H1 (cell line): Measurements from ENCODE around the gene KCNN1. TPM values are rescaled to one million over a fixed set of nuclear protein-coding genes. Genes with fewer than 3 reads are reported as not detected.
A peak's percentile ranks its signal among the peaks of the same experiment; 100 is the strongest.

Source experiments
- CBX8 ChIP-seq: fragments of 300-800, 300-1000 bp; sonication (generic); IDR thresholded peaks from 2 replicates; pipeline ENCODE4 v1.7.1; 2016; ENCODE audit warnings: low read depth, low read length, borderline replicate concordance
- EGR1 ChIP-seq: IDR thresholded peaks from 2 replicates; pipeline ENCODE4 v1.6.1; 2011; ENCODE audit warnings: low read depth, low read length, borderline replicate concordance
- EP300 ChIP-seq, 2 experiments: IDR thresholded peaks; 1 replicate in 1 of 2; 2 replicates in 1 of 2; pipeline ENCODE4 v1.6.1; 2011 to 2012; ENCODE audit warnings: low read depth in 2 of 2, low read length in 2 of 2, mild to moderate bottlenecking in 2 of 2, borderline replicate concordance in 1 of 2, inconsistent platforms in 1 of 2, moderate library complexity in 1 of 2
- EZH2 ChIP-seq: fragments of 200-600 bp; sonication (generic); IDR thresholded peaks from 2 replicates; pipeline ENCODE4 v1.7.1; 2012; ENCODE audit warnings: low read depth, mild to moderate bottlenecking, moderate library complexity, low read length, inconsistent platforms; ENCODE audit not compliant: severe bottlenecking
- FOSL1 ChIP-seq: IDR thresholded peaks from 2 replicates; pipeline ENCODE4 v1.6.1; 2011; ENCODE audit warnings: mild to moderate bottlenecking, low read depth, low read length, moderate library complexity; ENCODE audit not compliant: insufficient read depth
- HDAC6 ChIP-seq: IDR thresholded peaks from one replicate; pipeline ENCODE4 v1.7.1; 2012; ENCODE audit warnings: low read depth, mild to moderate bottlenecking, inconsistent platforms, low read length, moderate library complexity
- KDM4A ChIP-seq: IDR thresholded peaks from one replicate; pipeline ENCODE4 v1.7.1; 2012; ENCODE audit warnings: low read depth, mild to moderate bottlenecking, moderate library complexity, low read length, inconsistent platforms; ENCODE audit not compliant: severe bottlenecking
- KDM5A ChIP-seq: fragments of 200-600 bp; IDR thresholded peaks from 2 replicates; pipeline ENCODE4 v1.7.1; 2012; ENCODE audit warnings: mild to moderate bottlenecking, low read length, inconsistent platforms, mixed read lengths
- NANOG ChIP-seq: IDR thresholded peaks from 2 replicates; pipeline ENCODE4 v1.6.1; 2011; ENCODE audit warnings: low read length, low read depth, mild to moderate bottlenecking, inconsistent platforms; ENCODE audit not compliant: insufficient read depth, poor library complexity, severe bottlenecking
- NRF1 ChIP-seq: IDR thresholded peaks from 2 replicates; pipeline ENCODE4 v1.6.1; 2011; ENCODE audit warnings: mild to moderate bottlenecking, low read depth, low read length, improper control_type of control experiment
- PHF8 ChIP-seq: fragments of 200-600 bp; sonication (generic); conservative IDR thresholded peaks from 2 replicates; pipeline ENCODE4 v1.7.1; 2012; ENCODE audit warnings: low read depth, mild to moderate bottlenecking, inconsistent platforms, low read length, moderate library complexity
- RAD21 ChIP-seq, 2 experiments: IDR thresholded peaks in 1 of 2; conservative IDR thresholded peaks in 1 of 2; 2 replicates each; pipeline ENCODE4 v1.6.1; 2011; ENCODE audit warnings: low read depth in 2 of 2, low read length in 2 of 2, improper control_type of control experiment in 1 of 2, inconsistent platforms in 1 of 2, mild to moderate bottlenecking in 1 of 2, moderate library complexity in 1 of 2
- RBBP5 ChIP-seq: IDR thresholded peaks from 2 replicates; pipeline ENCODE4 v1.7.1; 2012; ENCODE audit warnings: low read depth, mild to moderate bottlenecking, inconsistent platforms, low read length, moderate library complexity, borderline replicate concordance
- RNF2 ChIP-seq: fragments of 200-900, 300-1000 bp; sonication (generic); IDR thresholded peaks from 2 replicates; pipeline ENCODE4 v1.7.1; 2016; ENCODE audit warnings: borderline replicate concordance, low read depth, mild to moderate bottlenecking, antibody characterized with exemption, low read length; ENCODE audit not compliant: poor library complexity, severe bottlenecking; ENCODE audit errors: missing control alignments
- SIRT6 ChIP-seq: IDR thresholded peaks from one replicate; pipeline ENCODE4 v1.7.1; 2012; ENCODE audit warnings: low read length, inconsistent platforms
- SP2 ChIP-seq: IDR thresholded peaks from 2 replicates; pipeline ENCODE4 v1.6.1; 2012; ENCODE audit warnings: mild to moderate bottlenecking, low read length, inconsistent platforms
- TAF7 ChIP-seq: optimal IDR thresholded peaks from 2 replicates; pipeline ENCODE3; 2011; ENCODE audit warnings: low read depth, mild to moderate bottlenecking, inconsistent platforms, low read length, moderate library complexity, borderline replicate concordance
- TCF12 ChIP-seq: IDR thresholded peaks from 2 replicates; pipeline ENCODE4 v1.6.1; 2011; ENCODE audit warnings: low read depth, mild to moderate bottlenecking, low read length
- TEAD4 ChIP-seq: IDR thresholded peaks from 2 replicates; pipeline ENCODE4 v1.6.1; 2012; ENCODE audit warnings: low read depth, low read length, inconsistent platforms, mixed read lengths
- polyA plus RNA-seq, 7 experiments: library from polyadenylated mRNA; depleted of rRNA in 3 of 7; stranded (reverse) in 5 of 7; unstranded in 2 of 7; fragments of >200 nt in 5 of 7; fragments of 200-250 nt in 2 of 7; gene quantifications; 1 replicate in 5 of 7; 2 replicates in 1 of 7; 4 replicates in 1 of 7; pipeline versions ENCODE4 v1.2.1 to v1.2.3, GENCODE V29; 2011 to 2013; ENCODE audit warnings: missing spikeins in 2 of 7, mixed read lengths in 2 of 7
- total RNA-seq: library from RNA; stranded (reverse); fragmentation: NEBNext Ultra II Directional; extraction: Animal tissue kit (Norgen Biotek cat#: 25700); gene quantifications from 2 replicates; pipeline ENCODE4 v1.2.1, GENCODE V29; 2021
- TF ChIP-seq, protein P1 (sequence below): IDR thresholded peaks from 2 replicates; pipeline ENCODE4 v1.6.1; 2012; ENCODE audit warnings: inconsistent platforms
- TF ChIP-seq, protein P2 (sequence below): IDR thresholded peaks from 2 replicates; pipeline ENCODE4 v1.6.1; 2012; ENCODE audit warnings: inconsistent platforms

The KCNN1 gene
- total and polyA plus RNA-seq, 2 of the 8 experiments (the other 6 are each of a cell fraction or from before 2014, with no cell fraction given) = 11.0 to 12.5 TPM

DNA sequence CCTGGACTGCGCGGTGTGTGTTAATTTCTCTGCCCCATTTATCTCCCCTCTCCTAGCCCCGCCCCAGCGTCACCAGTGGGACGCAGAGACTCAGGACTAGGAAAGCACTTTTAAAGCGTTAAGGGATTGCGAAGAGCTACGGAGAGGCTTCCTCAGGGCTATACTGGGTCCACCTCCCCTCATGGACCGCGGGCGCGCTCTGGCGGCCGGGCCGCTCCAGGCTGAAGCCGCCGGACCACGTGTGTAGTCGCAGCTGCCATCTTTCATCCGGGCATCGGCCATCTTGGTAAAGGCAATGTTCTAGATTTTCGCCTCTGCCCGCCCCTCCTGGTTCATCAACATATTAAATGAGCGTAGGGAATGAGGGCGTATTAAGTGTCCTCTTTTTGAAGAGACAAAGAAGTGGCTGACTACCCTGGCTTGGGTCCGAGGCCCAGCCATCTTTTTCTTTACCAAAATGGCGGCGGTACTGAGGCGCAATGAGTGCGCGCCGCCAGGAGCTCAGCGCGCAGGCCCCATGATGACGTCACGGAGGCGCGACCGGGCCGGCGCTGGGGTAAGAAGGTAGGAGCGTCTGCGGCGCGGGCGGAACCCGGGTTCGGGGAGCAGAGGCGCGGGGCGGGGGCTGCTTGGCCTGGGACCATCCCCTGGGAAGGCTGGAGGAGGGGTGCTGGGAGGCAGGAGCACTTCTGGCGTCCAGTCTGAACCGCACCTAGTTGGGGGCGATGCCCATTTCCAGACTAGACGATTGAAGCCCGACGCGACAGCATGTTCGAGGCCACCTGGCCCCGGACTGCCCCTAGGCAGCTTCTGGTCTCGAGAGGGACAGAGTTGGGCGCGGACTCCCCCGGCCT is 34.2 kb upstream of the KCNN1 start, which contains the start of gene CCDC124 (continued):
- TF ChIP-seq NANOG = no peak
- no peak for TF ChIP-seq TAF7
- peak; percentile 97 to 98 for TF ChIP-seq RAD21 (IDR thresholded peaks at IDR 0.05 in 1 of 2, conservative IDR thresholded peaks at IDR 0.05 in 1 of 2; ENCODE audit: low read depth in 2 of 2, low read length in 2 of 2)
- TF ChIP-seq CBX8 = no peak
- TF ChIP-seq, protein P1, sequence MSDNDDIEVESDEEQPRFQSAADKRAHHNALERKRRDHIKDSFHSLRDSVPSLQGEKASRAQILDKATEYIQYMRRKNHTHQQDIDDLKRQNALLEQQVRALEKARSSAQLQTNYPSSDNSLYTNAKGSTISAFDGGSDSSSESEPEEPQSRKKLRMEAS = peak; percentile 99
- no peak for TF ChIP-seq TCF12
- no peak for TF ChIP-seq TEAD4
- no peak for TF ChIP-seq SIRT6
- peak; percentile 29; the same call in 1 of the 2 replicates for TF ChIP-seq NRF1
- peak; percentile 100 for TF ChIP-seq KDM4A
- TF ChIP-seq KDM5A = peak; percentile 83
- TF ChIP-seq EZH2 = no peak
- TF ChIP-seq FOSL1 = no peak
- peak; percentile 72; the same call in 1 of the 2 replicates for TF ChIP-seq RBBP5
- TF ChIP-seq, protein P2, sequence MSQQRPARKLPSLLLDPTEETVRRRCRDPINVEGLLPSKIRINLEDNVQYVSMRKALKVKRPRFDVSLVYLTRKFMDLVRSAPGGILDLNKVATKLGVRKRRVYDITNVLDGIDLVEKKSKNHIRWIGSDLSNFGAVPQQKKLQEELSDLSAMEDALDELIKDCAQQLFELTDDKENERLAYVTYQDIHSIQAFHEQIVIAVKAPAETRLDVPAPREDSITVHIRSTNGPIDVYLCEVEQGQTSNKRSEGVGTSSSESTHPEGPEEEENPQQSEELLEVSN = no peak
- no peak for TF ChIP-seq EGR1
- peak; percentile 84 for TF ChIP-seq PHF8
- peak in 1 of 2 experiments; percentile 16; a peak in 1 of 3 replicates for TF ChIP-seq EP300 (IDR thresholded peaks at IDR 0.05; ENCODE audit: borderline replicate concordance in 1 of 2, low read depth in 2 of 2, low read length in 2 of 2)
- TF ChIP-seq HDAC6 = no peak
- no peak for TF ChIP-seq RNF2
- TF ChIP-seq SP2 = no peak
